ENCODE results near the gene SPATA20.

GRCh38 chr17:50594128-50594823, 47.3 kb downstream of the SPATA20 start:
- TF ChIP-seq POLR2A (IDR thresholded peaks at IDR 0.05; ENCODE audit: low read depth, low read length) (no peak), CTCF (conservative IDR thresholded peaks at IDR 0.05; ENCODE audit: low read depth, low read length) (no peak), RAD21 (IDR thresholded peaks at IDR 0.05; ENCODE audit: low read length) (no peak), MAFK (IDR thresholded peaks at IDR 0.05; ENCODE audit: low read depth, low read length) (no peak), FOS (IDR thresholded peaks at IDR 0.05; ENCODE audit: low read depth, low read length) (no peak), MAZ (IDR thresholded peaks at IDR 0.05; ENCODE audit: borderline replicate concordance, low read depth, low read length) (no peak), RFX5 (IDR thresholded peaks at IDR 0.05; ENCODE audit: low read depth, low read length) (no peak), USF2 (IDR thresholded peaks at IDR 0.05; ENCODE audit: low read depth, low read length) (no peak), CHD1 (IDR thresholded peaks at IDR 0.05; ENCODE audit: low read depth, low read length) (no peak), RCOR1 (IDR thresholded peaks at IDR 0.05; ENCODE audit: insufficient replicate concordance, low read length) (no peak), BHLHE40 (IDR thresholded peaks at IDR 0.05; ENCODE audit: low read depth, low read length) (no peak), SMC3 (IDR thresholded peaks at IDR 0.05; ENCODE audit: low read depth, low read length) (no peak)
